OCI-M2 (cell line): ENCODE results near the gene SLC4A11.
"Not testable (repeated sequence)": the region's sequence is repeated elsewhere in the genome, so short reads cannot be mapped to it uniquely, and the experiment has no call there.

Experiments used
- DNase-seq: peaks from one replicate; lab custom pipeline; 2025; ENCODE audit not compliant: unreplicated experiment; lab: John Stamatoyannopoulos, UW

Gene SLC4A11

GRCh38 chr20:3203315-3204123 lies 35.5 kb downstream of the SLC4A11 start:
- no peak for DNase-seq

GRCh38 chr20:3202965-3203314 lies 36.0 kb downstream of the SLC4A11 start:
- DNase-seq = no peak

GRCh38 chr20:3199976-3200755 lies 38.8 kb downstream of the SLC4A11 start:
- DNase-seq = no peak

GRCh38 chr20:3199206-3199605 lies 39.8 kb downstream of the SLC4A11 start:
- no peak for DNase-seq

- DNase-seq = no peak
Measured at GRCh38 chr20:3195590-3196237, 43.3 kb downstream of the SLC4A11 start.

- DNase-seq = no peak
Measured at GRCh38 chr20:3194617-3195280, 44.2 kb downstream of the SLC4A11 start.

- no peak for DNase-seq
Measured at GRCh38 chr20:3193806-3194616, 45.0 kb downstream of the SLC4A11 start.

GRCh38 chr20:3192226-3193015 lies 46.6 kb downstream of the SLC4A11 start:
- no peak for DNase-seq

GRCh38 chr20:3190681-3191111 lies 48.3 kb downstream of the SLC4A11 start:
- DNase-seq = no peak

- no peak for DNase-seq
Measured at GRCh38 chr20:3189561-3190131, 49.3 kb downstream of the SLC4A11 start.

GRCh38 chr20:3188823-3189413 lies 50.1 kb downstream of the SLC4A11 start:
- no peak for DNase-seq

GRCh38 chr20:3187861-3188260 lies 51.1 kb downstream of the SLC4A11 start:
- DNase-seq = not testable (repeated sequence)

GRCh38 chr20:3183896-3184612 lies 54.9 kb downstream of the SLC4A11 start:
- no peak for DNase-seq

- not testable (repeated sequence) for DNase-seq
Measured at GRCh38 chr20:3182429-3182828, 56.6 kb downstream of the SLC4A11 start.

GRCh38 chr20:3181270-3181669 lies 57.7 kb downstream of the SLC4A11 start:
- no peak for DNase-seq

GRCh38 chr20:3180319-3180718 lies 58.7 kb downstream of the SLC4A11 start:
- DNase-seq = no peak

GRCh38 chr20:3177746-3178485 lies 61.1 kb downstream of the SLC4A11 start:
- no peak for DNase-seq
